HEK293 (cell line): ENCODE measurements around the gene AURKB.

ENCODE experiments used
- BCL11B ChIP-seq: fragments of 450-650 bp; formaldehyde crosslinking; IDR thresholded peaks from 2 replicates; pipeline ENCODE4 v1.5.1; 2016; ENCODE audit warnings: low read depth, missing biosample characterization, missing genetic modification characterization
- HOXC10 ChIP-seq: sonication (generic); formaldehyde crosslinking; IDR thresholded peaks from 2 replicates; pipeline ENCODE4 v1.8.1; 2023; ENCODE audit warnings: mild to moderate bottlenecking, missing genetic modification reagents
- MYNN ChIP-seq: fragments of 450-650 bp; formaldehyde crosslinking; IDR thresholded peaks from 2 replicates; pipeline ENCODE4 v1.5.1; 2016; ENCODE audit warnings: missing biosample characterization, missing genetic modification characterization, borderline replicate concordance
- MZF1 ChIP-seq: fragments of 450-650 bp; formaldehyde crosslinking; IDR thresholded peaks from 2 replicates; pipeline ENCODE4 v1.5.1; 2017; ENCODE audit warnings: missing biosample characterization, missing genetic modification characterization, borderline replicate concordance
- SCRT1 ChIP-seq: fragments of 450-650 bp; formaldehyde crosslinking; IDR thresholded peaks from 2 replicates; pipeline ENCODE4 v1.5.1; 2016; ENCODE audit warnings: missing biosample characterization, missing genetic modification characterization, borderline replicate concordance
- ZBTB11 ChIP-seq: fragments of 450-650 bp; formaldehyde crosslinking; conservative IDR thresholded peaks from 2 replicates; pipeline ENCODE4 v1.5.1; 2016; ENCODE audit warnings: low read depth, missing biosample characterization, missing genetic modification characterization
- ZBTB48 ChIP-seq: fragments of 450-650 bp; formaldehyde crosslinking; IDR thresholded peaks from 2 replicates; pipeline ENCODE4 v1.5.1; 2016; ENCODE audit warnings: missing biosample characterization, missing genetic modification characterization
- ZBTB6 ChIP-seq: fragments of 450-650 bp; formaldehyde crosslinking; IDR thresholded peaks from 2 replicates; pipeline ENCODE4 v1.5.1; 2017; ENCODE audit warnings: missing biosample characterization, missing genetic modification characterization
- ZIC2 ChIP-seq: fragments of 450-650 bp; formaldehyde crosslinking; IDR thresholded peaks from 2 replicates; pipeline ENCODE4 v1.5.1; 2016; ENCODE audit warnings: missing biosample characterization, missing genetic modification characterization
- ZNF132 ChIP-seq: fragments of 450-650 bp; formaldehyde crosslinking; IDR thresholded peaks from 2 replicates; pipeline ENCODE4 v1.5.1; 2017; ENCODE audit warnings: missing biosample characterization, missing genetic modification characterization, borderline replicate concordance
- ZNF138 ChIP-seq: fragments of 450-650 bp; formaldehyde crosslinking; IDR thresholded peaks from 2 replicates; pipeline ENCODE4 v1.5.1; 2016; ENCODE audit warnings: missing biosample characterization, missing genetic modification characterization, borderline replicate concordance
- ZNF157 ChIP-seq: fragments of 450-650 bp; formaldehyde crosslinking; IDR thresholded peaks from 2 replicates; pipeline ENCODE4 v1.5.1; 2016; ENCODE audit warnings: missing biosample characterization, missing genetic modification characterization
- ZNF19 ChIP-seq: fragments of 450-650 bp; formaldehyde crosslinking; IDR thresholded peaks from 2 replicates; pipeline ENCODE4; 2016; ENCODE audit warnings: missing biosample characterization, missing genetic modification characterization, low read depth
- ZNF24 ChIP-seq: fragments of 450-650 bp; formaldehyde crosslinking; IDR thresholded peaks from 2 replicates; pipeline ENCODE4 v1.5.1; 2016; ENCODE audit warnings: missing biosample characterization, missing genetic modification characterization
- ZNF292 ChIP-seq: fragments of 450-650 bp; formaldehyde crosslinking; IDR thresholded peaks from 2 replicates; pipeline ENCODE4 v1.5.1; 2016; ENCODE audit warnings: low read depth, missing biosample characterization, missing genetic modification characterization, borderline replicate concordance
- ZNF335 ChIP-seq: fragments of 450-650 bp; formaldehyde crosslinking; conservative IDR thresholded peaks from 2 replicates; pipeline ENCODE4 v1.5.1; 2016; ENCODE audit warnings: missing biosample characterization, missing genetic modification characterization
- ZNF514 ChIP-seq: fragments of 450-650 bp; formaldehyde crosslinking; IDR thresholded peaks from 2 replicates; pipeline ENCODE4 v1.5.1; 2016; ENCODE audit warnings: missing biosample characterization, missing genetic modification characterization
- ZNF548 ChIP-seq: fragments of 450-650 bp; formaldehyde crosslinking; IDR thresholded peaks from 2 replicates; pipeline ENCODE4 v1.5.1; 2016; ENCODE audit warnings: missing biosample characterization, missing genetic modification characterization
- ZNF610 ChIP-seq: fragments of 450-650 bp; formaldehyde crosslinking; IDR thresholded peaks from 2 replicates; pipeline ENCODE4 v1.5.1; 2016; ENCODE audit warnings: missing biosample characterization, missing genetic modification characterization, borderline replicate concordance
- ZNF76 ChIP-seq: fragments of 450-650 bp; formaldehyde crosslinking; IDR thresholded peaks from 2 replicates; pipeline ENCODE4; 2016; ENCODE audit warnings: low read depth, missing biosample characterization, missing genetic modification characterization, borderline replicate concordance
- ZXDB ChIP-seq: fragments of 450-650 bp; formaldehyde crosslinking; IDR thresholded peaks from 2 replicates; pipeline ENCODE4 v1.5.1; 2016; ENCODE audit warnings: missing biosample characterization, missing genetic modification characterization
- TF ChIP-seq, protein P1 (sequence below): fragments of 450-650 bp; formaldehyde crosslinking; IDR thresholded peaks from 2 replicates; pipeline ENCODE4 v1.5.1; 2016; ENCODE audit warnings: missing biosample characterization, missing genetic modification characterization
- TF ChIP-seq, protein P2 (sequence below): fragments of 450-650 bp; formaldehyde crosslinking; IDR thresholded peaks from 2 replicates; pipeline ENCODE4; 2016; ENCODE audit warnings: missing biosample characterization, missing genetic modification characterization
- TF ChIP-seq, protein P3 (sequence below): fragments of 450-650 bp; IDR thresholded peaks from 2 replicates; pipeline ENCODE4 v1.5.1; 2018; ENCODE audit warnings: missing biosample characterization, missing genetic modification characterization
- TF ChIP-seq, protein P4 (sequence below): fragments of 450-650 bp; formaldehyde crosslinking; IDR thresholded peaks from 2 replicates; pipeline ENCODE4 v1.5.1; 2016; ENCODE audit warnings: missing biosample characterization, missing genetic modification characterization
- TF ChIP-seq, protein P5 (sequence below): fragments of 450-650 bp; formaldehyde crosslinking; IDR thresholded peaks from 2 replicates; pipeline ENCODE4 v1.5.1; 2016; ENCODE audit warnings: missing biosample characterization, missing genetic modification characterization

The AURKB gene

DNA sequence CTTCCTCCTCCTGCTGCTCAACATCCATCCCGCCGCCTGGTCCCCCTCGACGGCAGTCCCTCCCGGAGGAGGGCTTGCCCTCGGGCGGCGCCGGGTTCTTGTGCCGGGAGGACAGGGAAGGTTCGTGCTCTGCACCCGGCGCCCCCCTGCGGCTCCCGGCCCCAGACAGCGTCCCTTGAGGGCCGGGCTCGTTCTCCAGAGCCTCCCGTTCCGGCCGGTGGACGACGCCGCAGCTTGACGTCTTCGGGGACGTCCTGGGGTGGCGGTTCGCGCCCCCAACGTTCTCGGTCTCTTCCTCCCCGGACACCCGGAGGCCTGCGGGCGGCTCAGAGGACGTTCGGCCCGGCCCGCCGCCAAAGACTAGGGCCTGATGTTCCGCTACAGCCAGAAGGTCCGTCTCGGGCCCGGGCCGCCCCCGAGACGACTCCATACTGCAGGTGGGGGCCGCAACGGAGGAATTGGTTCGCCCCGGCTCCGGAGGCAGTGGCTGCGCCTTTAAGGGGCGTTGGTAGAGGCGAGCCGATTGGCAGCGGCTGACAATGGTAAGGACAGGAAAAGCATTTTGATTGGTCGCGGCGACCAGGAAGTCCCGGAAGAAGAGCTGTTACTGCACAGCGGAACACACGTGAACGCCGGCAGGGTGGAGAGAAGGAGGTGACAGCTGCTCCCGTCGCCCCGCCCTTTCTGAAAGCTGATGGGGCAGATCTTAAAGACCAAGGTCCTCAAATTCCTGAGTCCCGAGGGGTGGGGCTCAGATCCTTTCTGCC, 20.5 kb downstream of the AURKB start, which contains the start of gene BORCS6 (continued):
- TF ChIP-seq, protein P1, sequence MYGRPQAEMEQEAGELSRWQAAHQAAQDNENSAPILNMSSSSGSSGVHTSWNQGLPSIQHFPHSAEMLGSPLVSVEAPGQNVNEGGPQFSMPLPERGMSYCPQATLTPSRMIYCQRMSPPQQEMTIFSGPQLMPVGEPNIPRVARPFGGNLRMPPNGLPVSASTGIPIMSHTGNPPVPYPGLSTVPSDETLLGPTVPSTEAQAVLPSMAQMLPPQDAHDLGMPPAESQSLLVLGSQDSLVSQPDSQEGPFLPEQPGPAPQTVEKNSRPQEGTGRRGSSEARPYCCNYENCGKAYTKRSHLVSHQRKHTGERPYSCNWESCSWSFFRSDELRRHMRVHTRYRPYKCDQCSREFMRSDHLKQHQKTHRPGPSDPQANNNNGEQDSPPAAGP = peak; percentile 85
- no peak for TF ChIP-seq ZNF132 (tag by site-specific recombination)
- TF ChIP-seq ZNF24 (tag by site-specific recombination) = no peak
- TF ChIP-seq, protein P2, sequence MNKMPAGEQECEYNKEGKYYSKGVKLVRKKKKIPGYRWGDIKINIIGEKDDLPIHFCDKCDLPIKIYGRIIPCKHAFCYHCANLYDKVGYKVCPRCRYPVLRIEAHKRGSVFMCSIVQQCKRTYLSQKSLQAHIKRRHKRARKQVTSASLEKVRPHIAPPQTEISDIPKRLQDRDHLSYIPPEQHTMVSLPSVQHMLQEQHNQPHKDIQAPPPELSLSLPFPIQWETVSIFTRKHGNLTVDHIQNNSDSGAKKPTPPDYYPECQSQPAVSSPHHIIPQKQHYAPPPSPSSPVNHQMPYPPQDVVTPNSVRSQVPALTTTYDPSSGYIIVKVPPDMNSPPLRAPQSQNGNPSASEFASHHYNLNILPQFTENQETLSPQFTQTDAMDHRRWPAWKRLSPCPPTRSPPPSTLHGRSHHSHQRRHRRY (tag by site-specific recombination) = no peak
- no peak for TF ChIP-seq MYNN (tag by site-specific recombination)
- no peak for TF ChIP-seq ZNF548
- no peak for TF ChIP-seq ZNF138 (tag by site-specific recombination)
- TF ChIP-seq, protein P3, sequence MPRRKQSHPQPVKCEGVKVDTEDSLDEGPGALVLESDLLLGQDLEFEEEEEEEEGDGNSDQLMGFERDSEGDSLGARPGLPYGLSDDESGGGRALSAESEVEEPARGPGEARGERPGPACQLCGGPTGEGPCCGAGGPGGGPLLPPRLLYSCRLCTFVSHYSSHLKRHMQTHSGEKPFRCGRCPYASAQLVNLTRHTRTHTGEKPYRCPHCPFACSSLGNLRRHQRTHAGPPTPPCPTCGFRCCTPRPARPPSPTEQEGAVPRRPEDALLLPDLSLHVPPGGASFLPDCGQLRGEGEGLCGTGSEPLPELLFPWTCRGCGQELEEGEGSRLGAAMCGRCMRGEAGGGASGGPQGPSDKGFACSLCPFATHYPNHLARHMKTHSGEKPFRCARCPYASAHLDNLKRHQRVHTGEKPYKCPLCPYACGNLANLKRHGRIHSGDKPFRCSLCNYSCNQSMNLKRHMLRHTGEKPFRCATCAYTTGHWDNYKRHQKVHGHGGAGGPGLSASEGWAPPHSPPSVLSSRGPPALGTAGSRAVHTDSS (tag by site-specific recombination) = no peak
- TF ChIP-seq, protein P4, sequence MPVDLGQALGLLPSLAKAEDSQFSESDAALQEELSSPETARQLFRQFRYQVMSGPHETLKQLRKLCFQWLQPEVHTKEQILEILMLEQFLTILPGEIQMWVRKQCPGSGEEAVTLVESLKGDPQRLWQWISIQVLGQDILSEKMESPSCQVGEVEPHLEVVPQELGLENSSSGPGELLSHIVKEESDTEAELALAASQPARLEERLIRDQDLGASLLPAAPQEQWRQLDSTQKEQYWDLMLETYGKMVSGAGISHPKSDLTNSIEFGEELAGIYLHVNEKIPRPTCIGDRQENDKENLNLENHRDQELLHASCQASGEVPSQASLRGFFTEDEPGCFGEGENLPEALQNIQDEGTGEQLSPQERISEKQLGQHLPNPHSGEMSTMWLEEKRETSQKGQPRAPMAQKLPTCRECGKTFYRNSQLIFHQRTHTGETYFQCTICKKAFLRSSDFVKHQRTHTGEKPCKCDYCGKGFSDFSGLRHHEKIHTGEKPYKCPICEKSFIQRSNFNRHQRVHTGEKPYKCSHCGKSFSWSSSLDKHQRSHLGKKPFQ (tag by site-specific recombination) = no peak
- peak; percentile 85 for TF ChIP-seq ZNF335 (tag by site-specific recombination)
- peak; percentile 82 for TF ChIP-seq ZBTB11
- TF ChIP-seq MZF1 (tag by site-specific recombination) = no peak
- no peak for TF ChIP-seq ZNF157
- TF ChIP-seq ZNF19 (tag by site-specific recombination) = no peak
- TF ChIP-seq SCRT1 (tag by site-specific recombination) = no peak
- TF ChIP-seq ZBTB48 = peak; percentile 36; the same call in 1 of the 2 replicates
- peak; percentile 82; the same call in 1 of the 2 replicates for TF ChIP-seq BCL11B (tag by site-specific recombination)
- no peak for TF ChIP-seq ZNF514 (tag by site-specific recombination)
- TF ChIP-seq, protein P5, sequence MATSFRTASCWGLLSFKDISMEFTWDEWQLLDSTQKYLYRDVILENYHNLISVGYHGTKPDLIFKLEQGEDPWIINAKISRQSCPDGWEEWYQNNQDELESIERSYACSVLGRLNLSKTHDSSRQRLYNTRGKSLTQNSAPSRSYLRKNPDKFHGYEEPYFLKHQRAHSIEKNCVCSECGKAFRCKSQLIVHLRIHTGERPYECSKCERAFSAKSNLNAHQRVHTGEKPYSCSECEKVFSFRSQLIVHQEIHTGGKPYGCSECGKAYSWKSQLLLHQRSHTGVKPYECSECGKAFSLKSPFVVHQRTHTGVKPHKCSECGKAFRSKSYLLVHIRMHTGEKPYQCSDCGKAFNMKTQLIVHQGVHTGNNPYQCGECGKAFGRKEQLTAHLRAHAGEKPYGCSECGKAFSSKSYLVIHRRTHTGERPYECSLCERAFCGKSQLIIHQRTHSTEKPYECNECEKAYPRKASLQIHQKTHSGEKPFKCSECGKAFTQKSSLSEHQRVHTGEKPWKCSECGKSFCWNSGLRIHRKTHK (tag by site-specific recombination) = no peak
- TF ChIP-seq ZXDB (tag by site-specific recombination) = peak; percentile 20; the same call in 1 of the 2 replicates
- no peak; the same call in 1 of the 2 replicates for TF ChIP-seq ZBTB6
- TF ChIP-seq ZNF76 (tag by site-specific recombination) = no peak; the same call in 1 of the 2 replicates
- TF ChIP-seq ZNF610 = no peak
- no peak for TF ChIP-seq ZNF292
- no peak for TF ChIP-seq HOXC10
- TF ChIP-seq ZIC2 (tag by site-specific recombination) = peak; percentile 63
